PC-9 (cell line): ENCODE measurements around the gene ATP2C1. TPM values are rescaled to one million over a fixed set of nuclear protein-coding genes. Genes with fewer than 3 reads are reported as not detected.

ENCODE experiments used
- BruUV-seq: library from RNA; stranded (reverse); fragments of 400-500 nt; replicated peaks from 2 replicates; lab custom pipeline; 2021; lab: Mats Ljungman, UMichigan
- CTCF ChIA-PET: fragments of 300-600 bp; sonication (Branson Sonifier 250); formaldehyde crosslinking; loops from one replicate; lab custom pipeline; 2022; ENCODE audit warnings: antibody characterized with exemption; lab: Charles Lee
- POLR2A ChIA-PET: fragments of 300-600 bp; sonication (Branson Sonifier 250); formaldehyde crosslinking; loops from one replicate; lab custom pipeline; 2022; ENCODE audit warnings: antibody characterized with exemption; ENCODE audit not compliant: unreplicated experiment; lab: Charles Lee
- DNase-seq, 2 experiments: peaks; one replicate each; pipeline versions ENCODE4 v3.0.0 to v3.0.0-alpha.2; 2015 to 2022; ENCODE audit warnings: mixed read lengths in 1 of 2
- H2AFZ ChIP-seq: fragments of 200-600 bp; sonication (generic); 2 replicates; pipeline ENCODE4 v1.8.1; 2017; ENCODE audit warnings: antibody characterized with exemption
- H3F3A ChIP-seq: fragments of 200-600 bp; sonication (generic); 2 replicates; pipeline ENCODE4 v1.8.1; 2017; ENCODE audit warnings: antibody characterized with exemption, mild to moderate bottlenecking, low read depth; ENCODE audit not compliant: insufficient read depth
- H3K27ac ChIP-seq: fragments of 200-600 bp; sonication (generic); 2 replicates; pipeline ENCODE4 v1.6.1; 2016; ENCODE audit warnings: mixed run types
- H3K27me3 ChIP-seq: fragments of 200-600 bp; sonication (generic); 2 replicates; pipeline ENCODE4 v1.6.1; 2016; ENCODE audit warnings: low read depth, mixed run types; ENCODE audit not compliant: insufficient read depth
- H3K36me3 ChIP-seq: fragments of 200-600 bp; sonication (generic); 2 replicates; pipeline ENCODE4 v1.6.1; 2016; ENCODE audit warnings: low read depth, mixed run types
- H3K4me1 ChIP-seq: fragments of 200-600 bp; sonication (generic); replicated peaks from 2 replicates; pipeline ENCODE4 v1.6.1; 2016; ENCODE audit warnings: mixed run types; ENCODE audit not compliant: insufficient read depth
- H3K4me2 ChIP-seq: fragments of 200-600 bp; sonication (generic); 2 replicates; pipeline ENCODE4 v1.6.1; 2017; ENCODE audit warnings: mixed run types
- H3K4me3 ChIP-seq: fragments of 200-600 bp; sonication (generic); 2 replicates; pipeline ENCODE4 v1.6.1; 2016; ENCODE audit warnings: mixed run types
- H3K79me2 ChIP-seq: fragments of 200-600 bp; sonication (generic); 2 replicates; pipeline ENCODE4 v1.6.1; 2017; ENCODE audit warnings: low read depth, mixed run types
- H3K9me2 ChIP-seq: fragments of 200-600 bp; sonication (generic); 2 replicates; pipeline ENCODE4 v1.8.1; 2017; ENCODE audit warnings: mild to moderate bottlenecking; ENCODE audit not compliant: insufficient read depth
- H3K9me3 ChIP-seq: fragments of 200-600 bp; sonication (generic); 2 replicates; pipeline ENCODE4 v1.8.1; 2016; ENCODE audit warnings: low read depth; ENCODE audit not compliant: insufficient read depth
- H4K20me1 ChIP-seq: fragments of 200-600 bp; sonication (generic); 2 replicates; pipeline ENCODE4 v1.8.1; 2017; ENCODE audit not compliant: insufficient read depth
- EZH2 ChIP-seq: fragments of 200-600 bp; sonication (generic); IDR thresholded peaks from 2 replicates; pipeline ENCODE4 v1.8.0; 2017; ENCODE audit warnings: antibody characterized with exemption, low read depth
- intact Hi-C: fragments of 100-400 bp; cut with micrococcal nuclease; formaldehyde crosslinking; loops from one replicate; pipeline ENCODE4 v1.10.0; 2022; ENCODE audit not compliant: unreplicated experiment
- total RNA-seq: library from RNA; stranded (reverse); gene quantifications from 2 replicates; pipeline ENCODE4 v1.2.3, GENCODE V29; 2021
- TF ChIP-seq, protein P1 (sequence below): fragments of 200-600 bp; sonication (generic); conservative IDR thresholded peaks from 2 replicates; pipeline ENCODE4 v1.6.1; 2017; ENCODE audit warnings: mixed run types, antibody characterized with exemption, mild to moderate bottlenecking, moderate library complexity

The ATP2C1 gene
- total RNA-seq, 1 experiment from 2014 or later = 101 TPM

DNA sequence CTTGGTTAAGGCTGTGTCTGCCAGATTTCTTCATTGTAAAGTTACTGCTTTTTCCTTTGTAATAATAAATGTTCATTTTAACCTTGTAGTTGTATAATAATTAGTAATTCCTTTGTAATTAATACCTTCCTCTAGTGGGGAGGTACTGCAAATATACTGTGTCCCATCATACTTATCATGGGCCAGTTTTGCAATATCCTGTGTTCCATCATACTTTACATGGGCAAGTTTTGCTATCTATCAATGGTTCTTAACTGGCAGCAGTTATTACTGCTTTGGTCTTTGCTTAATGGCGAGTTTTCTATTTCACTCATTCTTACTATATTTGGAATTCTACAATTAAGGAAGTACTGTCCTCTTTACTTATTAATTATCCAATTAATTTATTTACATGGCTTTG, 10.6 kb downstream of the ATP2C1 start:
- peaks cover 99% of the 10 kb centered on the region for H3K79me2 ChIP-seq
- no peaks in the 10 kb centered on the region for H4K20me1 ChIP-seq
- TF ChIP-seq EZH2 = no peak
- TF ChIP-seq, protein P1, sequence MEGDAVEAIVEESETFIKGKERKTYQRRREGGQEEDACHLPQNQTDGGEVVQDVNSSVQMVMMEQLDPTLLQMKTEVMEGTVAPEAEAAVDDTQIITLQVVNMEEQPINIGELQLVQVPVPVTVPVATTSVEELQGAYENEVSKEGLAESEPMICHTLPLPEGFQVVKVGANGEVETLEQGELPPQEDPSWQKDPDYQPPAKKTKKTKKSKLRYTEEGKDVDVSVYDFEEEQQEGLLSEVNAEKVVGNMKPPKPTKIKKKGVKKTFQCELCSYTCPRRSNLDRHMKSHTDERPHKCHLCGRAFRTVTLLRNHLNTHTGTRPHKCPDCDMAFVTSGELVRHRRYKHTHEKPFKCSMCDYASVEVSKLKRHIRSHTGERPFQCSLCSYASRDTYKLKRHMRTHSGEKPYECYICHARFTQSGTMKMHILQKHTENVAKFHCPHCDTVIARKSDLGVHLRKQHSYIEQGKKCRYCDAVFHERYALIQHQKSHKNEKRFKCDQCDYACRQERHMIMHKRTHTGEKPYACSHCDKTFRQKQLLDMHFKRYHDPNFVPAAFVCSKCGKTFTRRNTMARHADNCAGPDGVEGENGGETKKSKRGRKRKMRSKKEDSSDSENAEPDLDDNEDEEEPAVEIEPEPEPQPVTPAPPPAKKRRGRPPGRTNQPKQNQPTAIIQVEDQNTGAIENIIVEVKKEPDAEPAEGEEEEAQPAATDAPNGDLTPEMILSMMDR = no peak
- no peaks in the 10 kb centered on the region for H3K9me3 ChIP-seq
- 0 out of 2 replicates have a peak, but pooled peaks cover 8% of the 10 kb centered on the region for H3K36me3 ChIP-seq
- H3K27ac ChIP-seq = no peak overlapping the region
- no peaks in the 10 kb centered on the region for H3K4me1 ChIP-seq
- ChIA-PET CTCF (no interaction called here), POLR2A (no interaction called here)
- H3K9me2 ChIP-seq = no peaks in the 10 kb centered on the region
- H2AFZ ChIP-seq = no peak overlapping the region
- intact Hi-C loops = no loop called here
- no peaks in the 10 kb centered on the region for H3K27me3 ChIP-seq
- H3K4me3 ChIP-seq = no peak overlapping the region
- no peaks in the 10 kb centered on the region for H3F3A ChIP-seq
- H3K4me2 ChIP-seq = no peak overlapping the region
- DNase-seq = no peak
- no TSS peak for BruUV-seq

DNA sequence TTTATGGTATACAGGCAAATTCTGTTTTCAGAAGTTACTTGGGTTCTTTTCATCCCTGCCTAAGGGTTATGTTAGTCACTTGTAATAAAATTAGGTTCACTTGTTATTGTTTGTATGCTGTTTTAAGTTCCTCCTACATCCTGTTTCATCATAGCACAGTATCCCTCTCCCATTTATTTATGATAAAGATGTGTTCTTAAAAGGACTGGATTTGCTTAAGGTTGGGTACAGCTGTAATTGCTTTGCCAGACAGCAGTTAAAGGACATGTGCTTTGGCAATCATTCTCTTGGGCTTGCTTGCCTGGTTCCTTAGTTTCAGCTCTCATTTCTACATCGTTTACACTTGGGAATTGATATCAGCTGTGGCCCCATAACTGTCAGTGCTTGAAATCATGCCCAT, 11.7 kb downstream of the ATP2C1 start:
- POLR2A ChIA-PET = no interaction called here

DNA sequence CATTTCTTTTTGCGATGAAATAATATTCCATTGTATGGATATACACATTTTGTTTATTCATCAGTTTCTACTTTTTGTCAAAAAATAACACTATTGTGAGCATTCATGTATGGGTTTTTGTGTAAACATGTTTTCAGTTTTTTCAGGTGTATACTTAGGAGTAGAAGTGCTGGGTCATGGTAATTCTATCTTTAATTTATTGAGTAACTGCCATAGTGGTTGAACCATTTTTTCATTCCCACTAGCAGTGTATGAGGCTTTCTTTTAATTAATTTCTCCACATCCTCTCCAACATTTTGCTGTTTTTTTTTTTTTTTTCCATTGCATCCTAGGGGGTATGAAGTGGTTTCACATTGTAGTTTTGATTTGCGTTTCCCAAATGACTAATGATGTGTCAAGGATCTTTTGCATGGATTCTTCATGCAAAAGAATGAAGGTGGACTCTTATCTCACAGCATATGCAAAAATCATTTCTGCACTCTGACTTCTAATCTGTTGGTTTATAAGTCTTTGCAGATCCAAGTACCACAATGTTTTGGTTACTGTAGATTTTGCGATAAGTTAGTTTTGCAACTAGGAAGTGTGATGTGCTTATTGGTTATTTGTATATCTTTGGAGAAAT, 12.6 kb downstream of the ATP2C1 start:
- Histone ChIP-seq H3K36me3 (0 out of 2 replicates have a peak, but pooled peaks cover 8% of the 10 kb centered on the region), H2AFZ (no peak overlapping the region), H3K9me3 (no peaks in the 10 kb centered on the region), H3K27me3 (no peaks in the 10 kb centered on the region), H3K4me2 (no peak overlapping the region), H4K20me1 (no peaks in the 10 kb centered on the region), H3F3A (no peaks in the 10 kb centered on the region), H3K4me1 (no peaks in the 10 kb centered on the region), H3K9me2 (no peaks in the 10 kb centered on the region), H3K4me3 (no peak overlapping the region), H3K27ac (no peak overlapping the region), H3K79me2 (peaks cover 79% of the 10 kb centered on the region)
- ChIA-PET CTCF (no interaction called here), POLR2A (no interaction called here)
- intact Hi-C loops = no loop called here
- DNase-seq = no peak
- no peak for TF ChIP-seq EZH2
- TF ChIP-seq, protein P1 = no peak
- BruUV-seq = no TSS peak

More for the DNA sequence above, 11.7 kb downstream of the ATP2C1 start:
- Histone ChIP-seq H3K27ac (no peak overlapping the region), H3K9me3 (no peaks in the 10 kb centered on the region), H3F3A (no peaks in the 10 kb centered on the region), H3K4me2 (no peak overlapping the region), H2AFZ (no peak overlapping the region), H3K4me1 (no peaks in the 10 kb centered on the region), H3K79me2 (peaks cover 88% of the 10 kb centered on the region), H3K36me3 (0 out of 2 replicates have a peak, but pooled peaks cover 8% of the 10 kb centered on the region), H4K20me1 (no peaks in the 10 kb centered on the region), H3K9me2 (no peaks in the 10 kb centered on the region), H3K4me3 (no peak overlapping the region), H3K27me3 (no peaks in the 10 kb centered on the region)
- intact Hi-C loops = no loop called here
- no peak for DNase-seq
- no TSS peak for BruUV-seq
- no peak for TF ChIP-seq EZH2
- TF ChIP-seq, protein P1 = no peak
- CTCF ChIA-PET = no interaction called here
